Hepatocyte (in vitro differentiated cells): ENCODE measurements around the gene GPR132. TPM values are rescaled to one million over a fixed set of nuclear protein-coding genes. Genes with fewer than 3 reads are reported as not detected.

Source experiments
- DNase-seq: peaks from one replicate; pipeline ENCODE4 v3.0.0-alpha.2; 2016; ENCODE audit warnings: low spot score
- H2AFZ ChIP-seq: fragments of 200-600 bp; sonication (generic); 2 replicates; pipeline ENCODE4 v1.6.0; 2016; ENCODE audit warnings: antibody characterized with exemption, mild to moderate bottlenecking
- H3K27ac ChIP-seq: fragments of 200-600 bp; sonication (generic); 2 replicates; pipeline ENCODE4 v1.5.1; 2016; ENCODE audit warnings: mild to moderate bottlenecking
- H3K27me3 ChIP-seq: fragments of 200-600 bp; sonication (generic); 2 replicates; pipeline ENCODE4 v1.6.1; 2016
- H3K36me3 ChIP-seq: fragments of 200-600 bp; sonication (generic); replicated peaks from 2 replicates; pipeline ENCODE4 v1.5.1; 2016; ENCODE audit warnings: low read depth; ENCODE audit not compliant: insufficient read depth
- H3K4me1 ChIP-seq: fragments of 200-600 bp; sonication (generic); 2 replicates; pipeline ENCODE4 v1.5.1; 2016; ENCODE audit warnings: mild to moderate bottlenecking, moderate library complexity; ENCODE audit not compliant: insufficient read depth
- H3K4me2 ChIP-seq: fragments of 200-600 bp; sonication (generic); 2 replicates; pipeline ENCODE4 v1.6.0; 2016
- H3K4me3 ChIP-seq: fragments of 200-600 bp; sonication (generic); 2 replicates; pipeline ENCODE4 v1.5.1; 2016; ENCODE audit warnings: mild to moderate bottlenecking
- H3K79me2 ChIP-seq: fragments of 200-600 bp; sonication (generic); 2 replicates; pipeline ENCODE4 v1.6.0; 2017; ENCODE audit warnings: mild to moderate bottlenecking
- H3K9me2 ChIP-seq: fragments of 200-600 bp; sonication (generic); replicated peaks from 2 replicates; pipeline ENCODE4 v1.6.0; 2017; ENCODE audit warnings: mild to moderate bottlenecking; ENCODE audit not compliant: insufficient read depth
- H3K9me3 ChIP-seq: fragments of 200-600 bp; sonication (generic); 2 replicates; pipeline ENCODE4 v1.5.1; 2016; ENCODE audit warnings: low read depth, mild to moderate bottlenecking
- H4K20me1 ChIP-seq: fragments of 200-600 bp; sonication (generic); 2 replicates; pipeline ENCODE4 v1.6.0; 2016; ENCODE audit warnings: mild to moderate bottlenecking; ENCODE audit not compliant: insufficient read depth, poor library complexity, severe bottlenecking
- CTCF ChIP-seq: fragments of 200-600 bp; sonication (generic); IDR thresholded peaks from 2 replicates; pipeline ENCODE4 v1.5.1; 2016; ENCODE audit warnings: antibody characterized with exemption, mild to moderate bottlenecking; ENCODE audit not compliant: poor library complexity
- EZH2 ChIP-seq: fragments of 200-600 bp; sonication (generic); IDR thresholded peaks from 2 replicates; pipeline ENCODE4 v1.6.1; 2016; ENCODE audit warnings: antibody characterized with exemption, mild to moderate bottlenecking, borderline replicate concordance
- EZH2phosphoT487 ChIP-seq: fragments of 200-600 bp; sonication (generic); IDR thresholded peaks from one replicate; pipeline ENCODE4 v1.6.1; 2018; ENCODE audit warnings: antibody characterized with exemption, mild to moderate bottlenecking, low read depth, moderate library complexity; ENCODE audit not compliant: unreplicated experiment, severe bottlenecking
- WGBS: methylation state at CpG from one replicate; pipeline ENCODE4 v1.1.6; 2016; ENCODE audit warnings: low lambda C conversion rate; ENCODE audit errors: missing lambda C conversion rate; 5-methylcytosine and 5-hydroxymethylcytosine counted together
- polyA plus RNA-seq: library from polyadenylated mRNA; unstranded; fragments of >200 nt; fragmentation: Nextera tagmentation; extraction: Ambion mirVana; gene quantifications from 2 replicates; pipeline ENCODE4 v1.2.1, GENCODE V29; 2016
- total RNA-seq: library from RNA; depleted of rRNA; stranded (reverse); fragments of >200 nt; gene quantifications from 2 replicates; pipeline ENCODE4 v1.2.3, GENCODE V29; 2014

GPR132 gene
- total and polyA plus RNA-seq, 2 experiments from 2014 or later = 0.41 to 0.83 TPM

DNA sequence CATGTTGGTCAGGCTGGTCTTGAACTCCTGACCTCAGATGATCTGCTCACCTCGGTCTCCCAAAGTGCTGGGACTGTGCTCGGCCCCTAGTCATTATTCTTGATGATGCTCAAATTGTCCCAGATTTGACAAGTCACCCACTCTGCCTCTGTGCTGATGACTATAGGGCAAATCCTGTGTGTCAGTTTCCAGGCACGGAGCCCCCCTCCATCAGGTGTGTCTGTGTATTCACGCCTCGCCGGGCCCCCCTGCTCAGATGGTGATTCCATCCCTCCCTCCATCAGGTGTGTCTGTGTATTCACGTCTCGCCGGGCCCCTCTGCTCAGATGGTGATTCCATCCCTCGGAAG lies 4.3 kb upstream of the GPR132 start:
- Histone ChIP-seq H3K36me3 (no peaks in the 10 kb centered on the region), H3K79me2 (no peaks in the 10 kb centered on the region), H3K4me3 (no peak overlapping the region), H3K4me1 (peaks cover 5% of the 10 kb centered on the region), H3K9me3 (no peaks in the 10 kb centered on the region), H3K9me2 (no peaks in the 10 kb centered on the region), H2AFZ (no peak overlapping the region), H3K4me2 (no peak overlapping the region), H3K27ac (no peak overlapping the region), H3K27me3 (no peaks in the 10 kb centered on the region), H4K20me1 (no peaks in the 10 kb centered on the region)
- no peak for DNase-seq
- WGBS = 94% methylated on average over 10 of the region's 10 CpGs
- TF ChIP-seq CTCF = no peak

GRCh38 chr14:105068818-105069217 lies 3.6 kb upstream of the GPR132 start:
- no peak overlapping the region for H3K27ac ChIP-seq

DNA sequence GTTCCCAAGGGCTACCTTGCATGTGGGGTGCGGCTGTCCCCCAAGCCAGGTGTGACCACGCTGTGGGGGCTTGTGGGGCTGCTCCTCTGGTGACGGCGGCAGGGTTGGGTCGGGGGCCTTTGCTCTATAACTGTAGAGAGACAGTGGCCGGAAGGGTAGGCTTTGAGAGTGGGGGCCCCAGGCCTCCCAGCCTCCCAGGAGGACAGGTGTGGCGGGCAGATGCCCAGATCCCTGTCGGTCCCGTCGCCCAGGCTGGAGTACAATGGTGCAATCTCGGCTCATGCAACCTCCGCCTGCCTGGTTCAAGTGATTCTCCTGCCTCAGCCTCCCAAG lies 2.7 kb upstream of the GPR132 start:
- Histone ChIP-seq H3K27me3 (no peaks in the 10 kb centered on the region), H3K9me2 (no peaks in the 10 kb centered on the region), H3K4me2 (no peak overlapping the region), H3K4me1 (peaks cover 8% of the 10 kb centered on the region), H4K20me1 (no peaks in the 10 kb centered on the region), H3K36me3 (no peaks in the 10 kb centered on the region), H2AFZ (no peak overlapping the region), H3K4me3 (no peak overlapping the region), H3K79me2 (no peaks in the 10 kb centered on the region), H3K9me3 (no peaks in the 10 kb centered on the region), H3K27ac (no peak overlapping the region)
- no peak for DNase-seq
- TF ChIP-seq CTCF (no peak), EZH2phosphoT487 (no peak), EZH2 (no peak)
- WGBS = 93% methylated on average over 11 of the region's 12 CpGs

More at GRCh38 chr14:105068818-105069217, 3.6 kb upstream of the GPR132 start:
- TF ChIP-seq CTCF = no peak
- no peak for TF ChIP-seq EZH2
- no peak for TF ChIP-seq EZH2phosphoT487
- Histone ChIP-seq H3K9me3 (no peaks in the 10 kb centered on the region), H2AFZ (no peak overlapping the region), H3K79me2 (no peaks in the 10 kb centered on the region), H3K27me3 (no peaks in the 10 kb centered on the region), H4K20me1 (no peaks in the 10 kb centered on the region), H3K4me2 (no peak overlapping the region), H3K4me1 (peaks cover 8% of the 10 kb centered on the region), H3K4me3 (no peak overlapping the region), H3K36me3 (no peaks in the 10 kb centered on the region), H3K9me2 (no peaks in the 10 kb centered on the region)
- WGBS = 91% methylated on average over 13 of the region's 13 CpGs
- no peak for DNase-seq
